ENCODE results near the gene CDH24. TPM values are rescaled to one million over a fixed set of nuclear protein-coding genes. Genes with fewer than 3 reads are reported as not detected.

The CDH24 gene
- total and polyA plus RNA-seq, 2 of the 13 experiments (the other 11 are each of a cell fraction or from before 2014, with no cell fraction given) = 0.69 to 0.99 TPM

GRCh38 chr14:23093104-23093503 is 35.8 kb upstream of the CDH24 start (continued):
- TF ChIP-seq ELF3 (CRISPR knock-in tag; IDR thresholded peaks at IDR 0.05) (no peak), PRPF4 (IDR thresholded peaks at IDR 0.05; ENCODE audit: low read depth, low read length, poor library complexity, severe bottlenecking) (no peak), YEATS2 (CRISPR knock-in tag; IDR thresholded peaks at IDR 0.05; ENCODE audit: borderline replicate concordance) (no peak), EZH2 (conservative IDR thresholded peaks at IDR 0.05; ENCODE audit: low read depth, low read length) (no peak), ZNF772 (CRISPR knock-in tag; IDR thresholded peaks at IDR 0.05) (no peak), ZNF747 (CRISPR knock-in tag; IDR thresholded peaks at IDR 0.05; ENCODE audit: borderline replicate concordance) (no peak), ZMAT3 (CRISPR knock-in tag; conservative IDR thresholded peaks at IDR 0.05) (no peak), JDP2 (CRISPR knock-in tag; IDR thresholded peaks at IDR 0.05; ENCODE audit: borderline replicate concordance) (no peak), POGZ (CRISPR knock-in tag; IDR thresholded peaks at IDR 0.05) (no peak), RXRB (CRISPR knock-in tag; IDR thresholded peaks at IDR 0.05; ENCODE audit: borderline replicate concordance) (no peak), RBFOX2 (IDR thresholded peaks at IDR 0.05; ENCODE audit: low read depth, low read length) (peak; percentile 39; the same call in 1 of the 2 replicates), ZNF564 (CRISPR knock-in tag; IDR thresholded peaks at IDR 0.05) (no peak), ARID3A (IDR thresholded peaks at IDR 0.05; ENCODE audit: low read depth, low read length) (no peak), SOX6 (IDR thresholded peaks at IDR 0.05) (no peak), SOX6 (CRISPR knock-in tag; IDR thresholded peaks at IDR 0.05) (no peak), ZBTB21 (CRISPR knock-in tag; IDR thresholded peaks at IDR 0.05) (no peak), KLF15 (CRISPR knock-in tag; IDR thresholded peaks at IDR 0.05; ENCODE audit: borderline replicate concordance) (no peak), CERS6 (CRISPR knock-in tag; IDR thresholded peaks at IDR 0.05) (no peak), IRX3 (CRISPR knock-in tag; IDR thresholded peaks at IDR 0.05; ENCODE audit: borderline replicate concordance, low read depth) (0 out of 2 replicates have a peak, but pooled peaks have one; percentile 37), ATF7-NPFF (CRISPR knock-in tag; IDR thresholded peaks at IDR 0.05; ENCODE audit: low read depth) (no peak), ESRRA (CRISPR knock-in tag; IDR thresholded peaks at IDR 0.05; ENCODE audit: low read depth) (no peak), PLRG1 (conservative IDR thresholded peaks at IDR 0.05) (no peak), KLF12 (CRISPR knock-in tag; IDR thresholded peaks at IDR 0.05; ENCODE audit: borderline replicate concordance) (no peak), RNF219 (CRISPR knock-in tag; IDR thresholded peaks at IDR 0.05) (no peak), SAFB2 (CRISPR knock-in tag; IDR thresholded peaks at IDR 0.05; ENCODE audit: borderline replicate concordance, low read depth) (no peak), CENPX (CRISPR knock-in tag; IDR thresholded peaks at IDR 0.05) (no peak), ZNF274 (CRISPR knock-in tag; IDR thresholded peaks at IDR 0.05) (no peak), ZNF713 (CRISPR knock-in tag; IDR thresholded peaks at IDR 0.05) (no peak), HNF4A (CRISPR knock-in tag; IDR thresholded peaks at IDR 0.05) (no peak)
